Ovary (tissue), 9 donors: ENCODE results near the gene FAM217B. TPM values are rescaled to one million over a fixed set of nuclear protein-coding genes. Genes with fewer than 3 reads are reported as not detected.

Experiments
- DNase-seq, 5 donors: peaks; one replicate each; pipeline ENCODE4 v3.0.0-alpha.2; 2019 to 2020
- H3K27ac ChIP-seq, 2 donors: fragments of 200-600 bp; one replicate each; pipeline versions ENCODE4 v1.5.1 to v1.8.0; 2019 to 2022
- H3K27me3 ChIP-seq: fragments of 200-600 bp; one replicate; pipeline ENCODE4 v1.8.0; 2022
- H3K36me3 ChIP-seq: fragments of 200-600 bp; sonication (generic); one replicate; pipeline ENCODE4 v1.5.1; 2019
- H3K4me1 ChIP-seq: one replicate; pipeline ENCODE4 v1.8.1; 2013; ENCODE audit warnings: mild to moderate bottlenecking, moderate library complexity; ENCODE audit not compliant: insufficient read depth
- H3K4me3 ChIP-seq: fragments of 200-600 bp; sonication (generic); one replicate; pipeline ENCODE4 v1.5.1; 2017
- H3K9me3 ChIP-seq, 2 donors: fragments of 200-600 bp in 1 of 2; sonication (generic) in 1 of 2; one replicate each; pipeline versions ENCODE4 v1.5.1 to v1.8.1; 2013 to 2019; ENCODE audit warnings: mild to moderate bottlenecking in 1 of 2, moderate library complexity in 1 of 2
- CTCF ChIP-seq, 3 donors: fragments of 450-650 bp in 2 of 3; fragments of 200-600 bp in 1 of 3; IDR thresholded peaks; one replicate each; pipeline versions ENCODE4 v1.5.1 to v1.8.0; 2016 to 2022; ENCODE audit warnings: antibody characterized with exemption in 3 of 3, mild to moderate bottlenecking in 1 of 3
- EP300 ChIP-seq: sonication (generic); formaldehyde crosslinking; IDR thresholded peaks from one replicate; pipeline ENCODE4 v1.6.1; 2017; ENCODE audit warnings: antibody characterized with exemption
- POLR2A ChIP-seq: fragments of 450-650 bp; IDR thresholded peaks from one replicate; pipeline ENCODE4 v1.6.1; 2017; ENCODE audit warnings: antibody characterized with exemption, mild to moderate bottlenecking, moderate library complexity
- WGBS, 3 donors: extraction: QIAGEN DNeasy Blood & Tissue Kit in 1 of 3; methylation state at CpG; one replicate each; pipeline versions ENCODE4 v1.1.5 to v1.1.7; 2013 to 2017; 5-methylcytosine and 5-hydroxymethylcytosine counted together
- intact Hi-C, 4 donors: fragments of 100-400 bp; cut with DNase I; formaldehyde crosslinking; loops; one replicate each; pipeline versions ENCODE4 v1.11.0 to v1.15.1; 2022 to 2023
- polyA plus RNA-seq, 2 donors: library from polyadenylated mRNA; stranded (reverse); fragments of 200-250 nt in 1 of 2; fragments of 350-450 nt in 1 of 2; fragmentation: Illumina TruSeq in 1 of 2; extraction: RNeasy Lipid Tissue Mini Kit (QIAGEN cat#74804) in 1 of 2; gene quantifications; one replicate each; pipeline ENCODE4 v1.2.3, GENCODE V29; 2013 to 2014
- total RNA-seq, 7 donors: library from RNA; depleted of rRNA in 2 of 7; stranded (reverse); fragments of >200 nt in 2 of 7; fragmentation: NEBNext Ultra II Directional in 3 of 7; extraction: Animal tissue kit (Norgen Biotek cat#: 25700) in 3 of 7; gene quantifications; one replicate each; pipeline versions ENCODE4 v1.1.0 to v1.2.4, GENCODE V29; 2016 to 2023
- donor health status: DM: no; HTN: no; CAD: no; lungs with moderate emphysema.
- donor health status: DM: no; HTN: no; CAD: no.
- donor health status: Bipolar disorder and iron deficiency.
- donor health status: DM: yes; HTN: yes; CAD: no.
- donor health status: DM: no; HTN: no; CAD: no.
- donor health status: DM: yes; HTN: yes; CAD: no.

FAM217B gene
- total and polyA plus RNA-seq, 9 donors = 3.7 to 16.7 (median 9.4) TPM

GRCh38 chr20:59983076-59983475 lies 42.9 kb downstream of the FAM217B start:
- no peak overlapping the region for H3K27ac ChIP-seq
- no peaks in the 10 kb centered on the region for H3K36me3 ChIP-seq
- no peaks in the 10 kb centered on the region for H3K4me1 ChIP-seq
- H3K9me3 ChIP-seq = no peaks in the 10 kb centered on the region
- no peak overlapping the region for H3K4me3 ChIP-seq
- intact Hi-C loops = no loop called here
- DNase-seq = no peak
- 78 to 87% (median 80%) methylated on average over 9 of the region's 9 CpGs for WGBS, 3 donors
- TF ChIP-seq CTCF (IDR thresholded peaks at IDR 0.05) (no peak), POLR2A (no peak), EP300 (no peak)
- H3K27me3 ChIP-seq = no peaks in the 10 kb centered on the region

DNA sequence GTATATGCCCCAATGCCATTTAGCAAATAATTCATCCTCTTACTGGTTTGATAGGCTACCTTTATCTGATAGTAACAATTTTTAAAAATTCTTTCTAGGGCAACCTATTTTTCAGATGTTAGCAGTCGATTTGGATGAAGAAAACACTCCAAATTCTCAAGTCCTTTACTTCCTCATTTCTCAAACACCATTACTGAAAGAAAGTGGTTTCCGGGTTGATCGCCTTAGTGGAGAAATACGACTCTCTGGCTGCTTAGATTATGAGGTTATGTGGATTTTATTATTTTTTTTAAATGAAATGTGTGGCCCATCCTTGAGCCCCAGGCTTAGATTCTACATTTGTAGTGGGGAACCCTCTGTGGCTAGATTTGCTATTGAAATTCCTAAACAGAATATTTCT lies 44.4 kb downstream of the FAM217B start:
- TF ChIP-seq POLR2A (no peak), CTCF (IDR thresholded peaks at IDR 0.05) (no peak), EP300 (no peak)

GRCh38 chr20:59985164-59985563 lies 45.0 kb downstream of the FAM217B start:
- no peaks in the 10 kb centered on the region for H3K36me3 ChIP-seq
- no peaks in the 10 kb centered on the region for H3K27me3 ChIP-seq
- H3K27ac ChIP-seq = no peak overlapping the region
- intact Hi-C loops = no loop called here
- DNase-seq = no peak
- TF ChIP-seq POLR2A = no peak
- no peak for TF ChIP-seq EP300
- TF ChIP-seq CTCF (IDR thresholded peaks at IDR 0.05) = no peak
- 85 to 89% (median 89%) methylated on average over 8 of the region's 8 CpGs for WGBS, 3 donors
- no peaks in the 10 kb centered on the region for H3K9me3 ChIP-seq
- no peak overlapping the region for H3K4me3 ChIP-seq
- no peaks in the 10 kb centered on the region for H3K4me1 ChIP-seq

More for the DNA sequence above, 44.4 kb downstream of the FAM217B start:
- Histone ChIP-seq H3K4me3 (no peak overlapping the region), H3K27me3 (no peaks in the 10 kb centered on the region), H3K36me3 (no peaks in the 10 kb centered on the region), H3K9me3 (no peaks in the 10 kb centered on the region), H3K27ac (no peak overlapping the region), H3K4me1 (no peaks in the 10 kb centered on the region)
- intact Hi-C loops = no loop called here
- WGBS, 3 donors = 85 to 86% (median 86%) methylated on average over 4 of the region's 4 CpGs
- DNase-seq = no peak

- Histone ChIP-seq H3K36me3 (no peaks in the 10 kb centered on the region), H3K27me3 (no peaks in the 10 kb centered on the region), H3K9me3 (no peaks in the 10 kb centered on the region), H3K27ac (no peak overlapping the region), H3K4me3 (no peak overlapping the region), H3K4me1 (no peaks in the 10 kb centered on the region)
- intact Hi-C loops = no loop called here
- DNase-seq = no peak
- TF ChIP-seq EP300 (no peak), POLR2A (no peak), CTCF (IDR thresholded peaks at IDR 0.05) (no peak)
- 90 to 95% (median 92%) methylated on average over 3 of the region's 3 CpGs for WGBS, 3 donors
Observed at GRCh38 chr20:59985864-59986263, 45.7 kb downstream of the FAM217B start.
